Hindlimb muscle (tissue), 1 donor: Measurements from ENCODE around the gene SEPTIN5. TPM values are rescaled to one million over a fixed set of nuclear protein-coding genes. Genes with fewer than 3 reads are reported as not detected.
A peak's percentile ranks its signal among the peaks of the same experiment; 100 is the strongest.

Experiments used
- DNase-seq: peaks from one replicate; pipeline ENCODE4 v3.0.0-alpha.2; 2013
- polyA plus RNA-seq: library from polyadenylated mRNA; unstranded; fragments of 120-200 nt; gene quantifications from one replicate; pipeline ENCODE4 v1.2.1, GENCODE V29; 2013; ENCODE audit not compliant: insufficient read length

Gene SEPTIN5
- polyA plus RNA-seq, 1 donor: 130 TPM

DNA sequence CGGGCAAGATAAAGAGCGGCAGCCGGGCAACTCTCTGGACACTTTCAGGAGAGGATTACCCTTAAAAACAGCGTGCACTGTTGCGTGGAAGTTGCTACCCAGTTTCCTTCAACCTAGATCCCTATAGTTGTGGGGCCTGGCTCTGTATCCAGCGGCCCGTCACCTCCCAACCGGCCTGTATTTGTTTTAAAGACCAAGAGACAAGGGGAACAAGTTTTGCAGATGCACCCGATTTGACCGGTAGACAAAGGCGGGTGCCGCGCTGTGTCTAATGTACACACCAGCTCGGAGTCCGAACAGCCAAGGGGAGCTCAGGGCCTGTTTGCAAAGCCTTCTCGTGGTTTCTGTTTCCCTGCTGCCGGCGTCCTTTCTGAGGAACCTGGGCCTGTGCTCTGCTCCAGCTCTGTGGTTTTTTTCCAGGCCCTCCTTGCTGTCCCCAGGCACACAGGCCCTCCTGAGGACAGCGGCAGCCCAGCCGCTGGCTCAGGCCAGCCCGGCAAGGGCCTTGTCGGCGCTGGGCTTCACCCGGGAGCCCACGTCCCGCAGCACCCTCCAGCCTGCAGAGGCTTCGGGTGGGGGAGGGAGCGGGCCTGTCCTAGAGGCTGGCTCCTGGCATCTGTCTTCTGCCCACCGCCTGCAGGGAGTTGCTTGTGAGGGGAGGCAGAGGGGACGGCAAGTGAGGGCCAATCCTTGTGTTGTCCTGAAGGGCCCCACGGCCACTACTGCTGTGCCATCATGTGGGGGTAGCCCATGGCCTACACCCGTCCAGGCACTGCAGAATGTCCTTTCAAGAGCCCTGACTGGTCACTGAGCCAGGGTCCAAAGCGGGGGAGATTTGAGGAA is 47.6 kb downstream of the SEPTIN5 start:
- no peak for DNase-seq

DNA sequence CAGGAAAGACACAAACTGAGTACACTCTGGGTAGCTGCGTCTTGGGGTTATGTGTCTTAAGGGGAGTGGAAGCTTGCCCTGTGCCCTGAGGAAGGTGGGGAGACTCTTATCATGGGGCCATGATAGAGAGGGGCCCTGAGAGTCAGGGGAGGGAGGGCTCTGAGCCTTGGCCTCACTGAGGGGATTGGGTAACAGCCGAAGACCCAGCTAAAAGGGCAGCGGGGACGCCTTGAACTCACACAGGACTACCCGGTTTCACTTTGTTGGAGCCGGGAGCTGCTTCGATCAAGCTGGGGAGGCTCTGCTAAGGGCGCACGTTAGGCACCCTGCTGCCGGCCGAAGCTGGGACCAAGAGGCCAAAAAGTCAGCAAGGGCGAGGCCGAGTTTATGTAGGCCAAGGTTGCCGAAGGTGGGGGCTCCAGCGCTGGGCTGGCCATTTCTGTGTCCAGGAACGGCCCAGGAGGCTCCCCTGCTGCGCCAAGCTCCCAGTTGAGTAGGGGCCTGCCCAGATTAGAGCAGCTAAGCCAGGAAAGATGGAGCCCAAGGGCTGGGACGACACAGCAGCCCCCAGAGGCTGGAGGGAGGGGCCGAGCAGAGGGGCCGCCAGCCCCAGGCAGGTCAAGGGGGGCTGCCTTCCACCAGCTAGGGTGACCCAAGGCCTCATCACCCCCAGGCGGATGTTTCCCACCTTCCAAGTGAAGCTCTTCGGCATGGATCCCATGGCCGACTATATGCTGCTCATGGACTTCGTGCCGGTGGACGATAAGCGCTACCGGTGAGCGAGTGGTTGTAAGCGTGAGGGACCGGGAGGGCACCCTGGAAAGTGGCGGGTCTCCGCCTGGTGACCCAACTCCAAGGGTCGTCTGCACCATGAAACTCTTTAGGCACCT is 48.5 kb downstream of the SEPTIN5 start:
- DNase-seq: no peak

DNA sequence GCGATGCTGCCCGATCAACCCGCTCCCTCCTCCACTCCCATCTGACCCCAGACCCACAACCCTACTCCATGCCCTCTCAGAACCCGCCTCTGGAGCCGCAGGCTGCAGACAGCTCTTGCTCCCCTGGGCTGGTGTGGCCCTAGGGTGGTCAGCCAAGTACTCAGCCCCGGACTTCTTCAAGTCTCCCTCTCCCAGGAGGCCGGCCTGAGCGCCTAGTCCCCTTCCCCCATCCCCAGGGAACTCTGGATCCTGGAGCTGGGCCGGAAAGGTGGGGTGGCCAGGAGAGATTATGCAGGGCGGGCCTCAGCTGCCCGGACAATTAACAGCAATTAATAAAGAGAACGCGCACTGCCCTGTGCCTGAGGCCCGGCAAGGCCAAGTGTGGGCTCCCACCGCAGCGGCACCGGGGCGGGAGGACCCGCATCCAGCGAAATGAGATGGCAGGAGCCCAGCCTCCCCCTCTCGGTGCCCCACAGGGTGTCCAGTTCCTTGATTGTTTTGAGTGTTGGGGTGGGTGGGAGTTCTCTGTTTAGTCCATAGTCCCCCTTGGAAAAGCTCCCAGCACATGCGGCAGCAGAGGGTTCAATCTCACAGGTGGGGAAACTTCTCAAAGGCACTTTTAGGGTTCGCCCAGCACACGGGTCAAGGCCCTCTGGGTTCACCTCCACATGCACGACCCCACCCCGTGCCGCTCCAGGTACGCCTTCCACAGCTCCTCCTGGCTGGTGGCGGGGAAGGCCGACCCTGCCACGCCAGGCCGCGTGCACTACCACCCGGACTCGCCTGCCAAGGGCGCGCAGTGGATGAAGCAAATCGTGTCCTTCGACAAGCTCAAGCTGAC is 49.4 kb downstream of the SEPTIN5 start:
- DNase-seq: no peak

DNA sequence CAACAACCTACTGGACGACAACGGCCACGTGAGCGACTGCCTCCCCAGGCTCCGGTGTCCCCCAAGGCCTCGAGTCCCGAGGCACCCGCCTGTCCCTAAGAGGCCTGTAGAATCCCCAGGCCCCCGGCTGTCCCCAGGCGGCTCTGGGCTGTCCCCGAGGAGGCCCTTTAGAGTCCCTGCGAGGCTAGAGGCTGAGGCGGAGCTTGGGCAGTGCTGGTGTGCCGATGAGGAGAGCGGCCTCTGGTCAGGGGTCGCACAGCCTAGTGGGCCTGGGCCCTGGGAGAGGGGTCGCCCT is 49.9 kb downstream of the SEPTIN5 start:
- DNase-seq: no peak

DNA sequence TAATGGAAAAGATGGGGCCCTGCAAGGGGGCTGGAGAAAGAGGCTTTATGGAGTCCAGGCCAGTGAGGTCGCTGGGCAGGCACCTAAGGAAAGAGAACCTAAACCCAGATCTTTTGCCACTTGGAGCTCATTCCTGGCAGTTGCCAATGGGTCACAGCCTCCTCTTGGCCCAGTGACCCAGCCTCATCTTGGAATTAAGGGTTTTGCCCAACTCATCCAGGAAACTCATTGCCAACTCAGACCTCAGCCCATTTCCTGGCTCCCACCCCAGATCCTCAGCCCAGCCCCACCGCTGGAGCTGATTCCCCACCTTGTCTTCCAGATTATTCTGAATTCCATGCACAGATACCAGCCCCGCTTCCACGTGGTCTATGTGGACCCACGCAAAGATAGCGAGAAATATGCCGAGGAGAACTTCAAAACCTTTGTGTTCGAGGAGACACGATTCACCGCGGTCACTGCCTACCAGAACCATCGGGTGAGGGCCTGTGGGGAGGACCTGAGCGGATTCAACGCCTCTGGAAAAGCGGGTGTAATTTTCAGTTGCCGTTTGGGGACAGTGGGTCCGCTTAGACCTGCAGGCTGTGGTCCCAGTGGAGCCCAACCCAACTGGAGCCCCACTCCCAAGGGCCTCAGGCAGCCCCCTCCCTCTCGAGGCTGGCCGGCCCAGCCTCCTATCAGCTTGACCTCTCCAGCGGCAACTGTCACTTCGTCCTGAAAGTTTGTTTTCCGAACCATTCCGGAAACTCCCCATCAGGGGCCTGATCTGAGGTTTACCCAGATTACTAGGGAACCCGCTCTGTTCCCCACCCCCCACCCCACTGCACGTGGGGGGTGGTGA is 50.6 kb downstream of the SEPTIN5 start:
- no peak for DNase-seq

DNA sequence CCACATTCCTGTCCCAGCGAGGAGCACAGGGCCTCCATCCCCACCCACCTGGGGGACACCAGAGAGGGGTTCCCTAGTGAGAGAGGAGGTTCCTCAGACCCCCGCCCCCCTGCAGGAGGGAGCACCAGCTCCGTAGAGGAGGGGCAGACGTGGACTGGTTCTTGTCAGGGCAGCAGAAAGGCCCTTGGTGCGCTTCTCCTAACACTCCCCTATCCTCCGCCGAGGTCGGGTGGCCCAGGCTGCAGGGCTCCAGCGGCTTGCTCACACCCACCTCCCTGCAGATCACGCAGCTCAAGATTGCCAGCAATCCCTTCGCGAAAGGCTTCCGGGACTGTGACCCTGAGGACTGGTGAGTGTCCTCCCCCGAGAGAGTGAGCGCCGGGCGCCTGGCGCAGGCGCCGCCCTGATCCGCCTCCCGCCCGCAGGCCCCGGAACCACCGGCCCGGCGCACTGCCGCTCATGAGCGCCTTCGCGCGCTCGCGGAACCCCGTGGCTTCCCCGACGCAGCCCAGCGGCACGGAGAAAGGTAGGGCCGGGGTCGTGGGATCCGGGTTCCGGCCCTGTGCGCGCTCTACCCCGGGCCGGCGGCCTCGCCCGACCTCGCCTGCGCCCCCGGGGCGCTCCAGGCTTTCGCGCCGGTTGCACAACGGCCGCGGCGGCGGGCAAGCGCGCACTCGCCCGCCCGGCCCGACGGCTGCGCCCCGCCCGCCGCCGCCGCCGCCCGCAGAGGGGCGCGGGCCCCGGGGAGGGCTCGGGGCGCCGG is 51.4 kb downstream of the SEPTIN5 start:
- DNase-seq: no peak

DNA sequence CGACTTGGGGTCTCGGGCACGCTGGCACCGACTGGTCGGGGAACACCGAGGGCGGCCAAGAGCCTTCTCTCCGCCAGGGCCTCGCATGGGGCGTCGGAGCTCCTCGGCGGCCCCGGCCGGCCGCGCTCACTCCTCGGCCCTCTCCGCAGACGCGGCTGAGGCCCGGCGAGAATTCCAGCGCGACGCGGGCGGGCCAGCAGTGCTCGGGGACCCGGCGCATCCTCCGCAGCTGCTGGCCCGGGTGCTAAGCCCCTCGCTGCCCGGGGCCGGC is 51.9 kb downstream of the SEPTIN5 start:
- no peak for DNase-seq

DNA sequence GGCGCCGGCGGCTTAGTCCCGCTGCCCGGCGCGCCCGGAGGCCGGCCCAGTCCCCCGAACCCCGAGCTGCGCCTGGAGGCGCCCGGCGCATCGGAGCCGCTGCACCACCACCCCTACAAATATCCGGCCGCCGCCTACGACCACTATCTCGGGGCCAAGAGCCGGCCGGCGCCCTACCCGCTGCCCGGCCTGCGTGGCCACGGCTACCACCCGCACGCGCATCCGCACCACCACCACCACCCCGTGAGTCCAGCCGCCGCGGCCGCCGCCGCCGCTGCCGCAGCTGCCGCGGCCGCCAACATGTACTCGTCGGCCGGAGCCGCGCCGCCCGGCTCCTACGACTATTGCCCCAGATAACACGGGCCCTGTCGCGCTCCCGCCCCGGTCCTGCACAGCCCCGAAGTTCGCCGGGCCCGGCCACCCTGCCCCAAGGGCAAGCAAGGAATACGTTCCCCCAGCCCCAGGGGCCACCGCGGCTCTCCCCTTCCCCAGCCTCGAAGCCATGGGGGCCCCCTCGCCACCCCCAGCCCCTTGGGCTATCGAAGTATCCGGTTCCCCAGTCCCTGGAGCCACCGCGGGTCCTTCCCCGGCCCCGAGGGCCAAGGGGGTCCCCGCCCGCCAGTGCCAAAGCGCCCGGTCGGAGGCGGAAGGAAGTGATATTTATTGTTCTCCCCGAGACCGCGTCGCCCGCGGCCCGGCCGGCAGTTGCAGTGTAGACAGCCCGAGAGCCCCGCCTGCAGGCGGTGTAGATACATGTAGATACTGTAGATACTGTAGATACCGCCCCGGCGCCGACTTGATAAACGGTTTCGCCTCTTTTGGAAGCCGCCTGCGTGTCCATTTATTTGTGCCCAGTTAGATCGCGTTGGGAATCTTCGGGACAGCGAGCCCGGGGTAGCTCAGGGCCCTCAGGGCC is 52.5 kb downstream of the SEPTIN5 start:
- DNase-seq: no peak

DNA sequence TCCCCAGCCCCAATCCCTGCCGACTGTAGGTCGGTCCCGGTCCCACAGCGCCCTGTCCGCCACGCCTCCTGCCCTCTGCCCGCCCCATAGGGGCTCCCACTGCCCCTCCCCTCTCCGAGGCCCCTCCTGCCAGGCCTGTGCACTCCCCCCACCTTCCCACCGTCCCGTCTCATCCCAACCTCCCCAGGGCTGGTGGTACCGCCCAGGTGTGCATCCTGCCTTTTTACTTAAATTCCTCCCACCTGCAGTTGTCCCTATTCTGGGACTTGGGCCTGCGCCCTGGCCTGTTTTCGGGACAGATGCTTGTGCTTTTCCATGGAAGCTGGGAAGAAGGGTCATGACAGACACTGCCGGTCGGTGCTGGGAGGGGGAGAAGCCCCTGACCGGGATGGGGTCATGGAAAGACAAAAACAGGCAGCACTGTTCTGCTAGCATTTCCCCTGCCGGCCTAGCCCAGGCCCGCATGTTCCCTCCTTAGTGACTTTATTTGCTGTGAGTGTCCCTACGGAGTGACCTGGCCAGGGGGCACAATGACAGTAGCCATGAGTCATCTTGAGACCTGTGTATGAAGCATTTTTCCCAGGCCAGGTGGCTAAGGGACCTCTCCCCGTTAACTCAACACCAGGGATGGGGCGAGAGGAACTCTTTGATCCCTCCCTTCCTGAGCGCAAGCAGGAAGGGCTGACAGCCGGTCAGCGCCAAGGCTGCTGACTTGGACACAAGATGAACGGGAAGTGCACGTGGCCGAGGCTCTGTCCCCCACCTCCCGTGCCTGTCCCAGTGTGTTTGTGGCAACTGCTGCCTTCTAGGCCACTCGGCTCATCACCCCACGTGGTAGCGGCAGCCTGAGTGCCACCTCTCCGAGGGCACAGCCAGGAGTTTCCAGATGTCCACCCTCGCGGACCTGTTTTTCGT is 53.4 kb downstream of the SEPTIN5 start:
- DNase-seq: peak; percentile 40

DNA sequence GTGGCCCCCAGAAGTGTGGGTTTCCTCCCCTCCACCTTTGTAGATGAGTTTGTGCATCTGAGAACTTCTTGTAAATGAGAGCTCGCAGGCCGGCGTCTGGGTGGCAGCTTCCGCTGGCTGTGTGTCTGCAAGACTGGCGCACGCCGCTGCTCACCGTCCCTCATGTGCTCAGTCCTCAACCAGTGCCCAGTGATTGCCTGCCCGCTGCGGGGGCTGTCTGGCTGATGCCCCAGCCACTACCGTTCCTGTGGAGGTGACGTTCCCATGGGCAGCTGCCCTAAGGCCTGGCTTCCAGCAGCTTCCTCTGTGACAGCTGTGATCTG is 55.1 kb downstream of the SEPTIN5 start:
- no peak for DNase-seq

DNA sequence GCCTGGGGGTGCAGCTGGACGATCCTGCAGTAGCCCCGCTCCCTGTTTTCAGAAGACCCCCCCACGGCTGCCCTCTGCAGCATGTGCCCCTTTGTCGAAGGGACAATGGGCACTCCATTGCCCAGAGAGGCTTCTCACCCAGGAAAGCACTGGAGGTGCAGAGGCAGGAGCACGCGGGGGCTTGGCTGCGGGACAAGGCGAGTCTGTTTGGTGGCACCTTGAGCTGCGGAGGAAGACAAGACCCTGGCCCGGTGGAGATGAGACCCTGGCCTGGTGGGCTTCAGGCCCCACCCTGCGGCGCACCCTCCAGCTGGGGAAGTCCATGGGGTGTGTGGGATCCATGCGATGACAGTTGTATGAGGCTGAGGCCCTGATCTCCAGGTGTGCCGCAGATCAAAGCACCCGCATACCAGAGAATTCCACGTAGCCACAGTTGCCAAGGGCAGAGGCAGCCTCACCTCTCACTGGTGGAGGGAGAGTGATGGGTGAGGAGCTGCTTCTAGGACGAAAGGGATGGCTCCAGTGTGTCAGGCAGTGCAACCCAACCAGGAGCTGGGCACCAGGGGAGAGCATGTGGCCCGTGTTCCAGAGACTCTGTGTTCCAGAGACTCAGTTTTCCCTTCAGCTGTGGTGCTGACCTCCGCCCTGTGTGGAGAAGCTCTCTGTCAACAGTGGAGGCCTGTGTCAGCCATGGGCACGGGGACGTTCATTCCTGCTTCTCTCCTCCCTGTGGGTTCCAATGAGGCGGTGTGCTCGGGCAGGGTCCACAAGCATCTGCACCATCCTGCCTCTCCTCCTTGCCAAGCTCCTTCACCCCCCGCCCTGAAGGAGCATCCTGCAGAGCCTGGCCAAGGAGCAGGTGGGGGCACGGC is 56.3 kb downstream of the SEPTIN5 start:
- no peak for DNase-seq

DNA sequence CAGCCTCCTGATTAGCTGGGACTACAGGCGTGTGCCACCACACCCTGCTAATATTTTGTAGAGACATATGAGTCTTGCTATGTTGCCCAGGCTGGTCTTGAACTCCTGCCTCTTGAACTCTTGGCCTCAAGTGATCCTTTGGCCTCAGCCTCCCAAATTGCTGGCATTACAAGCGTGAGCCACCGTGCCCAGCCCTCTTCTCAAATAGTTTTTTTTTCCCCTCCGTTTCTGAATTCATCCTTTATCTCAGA is 58.0 kb downstream of the SEPTIN5 start:
- DNase-seq: no peak

Other genes starting within 250 kb of the SEPTIN5 start
- gene UFD1, start 235.3 kb upstream of the SEPTIN5 start, polyA plus RNA-seq: 40.6 TPM
- 7.4 TPM for gene CDC45, start 234.6 kb upstream of the SEPTIN5 start, polyA plus RNA-seq
- 58.6 TPM for gene CLDN5, start 190.1 kb upstream of the SEPTIN5 start, polyA plus RNA-seq
- 22.8 TPM for gene GP1BB, start 9.0 kb downstream of the SEPTIN5 start, polyA plus RNA-seq
- gene TBX1, start 46.3 kb downstream of the SEPTIN5 start, polyA plus RNA-seq: 17.2 TPM
- gene GNB1L, start 140.4 kb downstream of the SEPTIN5 start, polyA plus RNA-seq: 4.3 TPM
- 16.7 TPM for gene RTL10, start 140.4 kb downstream of the SEPTIN5 start, polyA plus RNA-seq
- gene COMT, start 227.3 kb downstream of the SEPTIN5 start, polyA plus RNA-seq: 99.6 TPM
- 22.9 TPM for gene TXNRD2, start 227.3 kb downstream of the SEPTIN5 start, polyA plus RNA-seq